Astrocyte (in vitro differentiated cells and primary cell): ENCODE data around the gene ALKBH4. TPM values are rescaled to one million over a fixed set of nuclear protein-coding genes. Genes with fewer than 3 reads are reported as not detected.
A peak's percentile ranks its signal among the peaks of the same experiment; 100 is the strongest.
"Not testable (repeated sequence)": the region's sequence is repeated elsewhere in the genome, so short reads cannot be mapped to it uniquely, and the experiment has no call there.

ENCODE experiments used
- DNase-seq: peaks from one replicate; pipeline ENCODE4 v3.0.0-alpha.2; 2010; ENCODE audit warnings: low read depth
- FAIRE-seq: peaks from 2 replicates; lab custom pipeline; 2011; peaks lifted over from hg19 to GRCh38; lab: Jason Lieb, UNC
- H2AFZ ChIP-seq: 2 replicates; pipeline ENCODE4 v1.6.0; 2012; ENCODE audit warnings: low read depth, low read length, inconsistent platforms
- H3K27ac ChIP-seq: 2 replicates; pipeline ENCODE4 v1.5.1; 2011; ENCODE audit warnings: low read depth, low read length, inconsistent platforms
- H3K27me3 ChIP-seq: 2 replicates; pipeline ENCODE4 v1.6.0; 2011; ENCODE audit warnings: low read length, inconsistent platforms; ENCODE audit not compliant: insufficient read depth
- H3K36me3 ChIP-seq: 2 replicates; pipeline ENCODE4 v1.5.1; 2011; ENCODE audit warnings: low read length, inconsistent platforms; ENCODE audit not compliant: insufficient read depth
- H3K4me1 ChIP-seq: 2 replicates; pipeline ENCODE4 v1.5.1; 2011; ENCODE audit warnings: low read length, inconsistent platforms; ENCODE audit not compliant: insufficient read depth
- H3K4me2 ChIP-seq: 2 replicates; pipeline ENCODE4 v1.6.0; 2012; ENCODE audit warnings: low read length, inconsistent platforms
- H3K4me3 ChIP-seq: 2 replicates; pipeline ENCODE4 v1.5.1; 2011; ENCODE audit warnings: low read depth, mild to moderate bottlenecking, low read length, inconsistent platforms; ENCODE audit not compliant: insufficient read depth
- H3K79me2 ChIP-seq: 2 replicates; pipeline ENCODE4 v1.6.0; 2012; ENCODE audit warnings: mild to moderate bottlenecking, low read length, inconsistent platforms; ENCODE audit not compliant: insufficient read depth
- H3K9ac ChIP-seq: 2 replicates; pipeline ENCODE4 v1.6.0; 2012; ENCODE audit warnings: mild to moderate bottlenecking, low read length, inconsistent platforms
- H3K9me3 ChIP-seq: 2 replicates; pipeline ENCODE4 v1.5.1; 2012; ENCODE audit warnings: low read depth, mild to moderate bottlenecking, low read length, inconsistent platforms; ENCODE audit not compliant: insufficient read depth
- H4K20me1 ChIP-seq: 2 replicates; pipeline ENCODE4 v1.6.0; 2012; ENCODE audit warnings: low read length, inconsistent platforms; ENCODE audit not compliant: insufficient read depth
- H3K27ac Mint-ChIP-seq: one replicate; pipeline ENCODE4 v1.8.0; 2021; ENCODE audit warnings: mild to moderate bottlenecking, mixed read lengths; ENCODE audit not compliant: unreplicated experiment
- H3K27me3 Mint-ChIP-seq: one replicate; pipeline ENCODE4 v1.8.0; 2021; ENCODE audit warnings: low read depth, mixed read lengths; ENCODE audit not compliant: unreplicated experiment
- H3K36me3 Mint-ChIP-seq: one replicate; pipeline ENCODE4 v1.8.0; 2021; ENCODE audit warnings: low read depth, mixed read lengths; ENCODE audit not compliant: unreplicated experiment
- H3K4me1 Mint-ChIP-seq: one replicate; pipeline ENCODE4 v1.8.0; 2021; ENCODE audit warnings: low read depth, mixed read lengths; ENCODE audit not compliant: unreplicated experiment
- H3K4me3 Mint-ChIP-seq: one replicate; pipeline ENCODE4 v1.8.0; 2021; ENCODE audit warnings: mild to moderate bottlenecking, moderate library complexity, mixed read lengths; ENCODE audit not compliant: unreplicated experiment
- H3K9me3 Mint-ChIP-seq: one replicate; pipeline ENCODE4 v1.8.0; 2021; ENCODE audit warnings: mild to moderate bottlenecking, mixed read lengths; ENCODE audit not compliant: unreplicated experiment
- CTCF ChIP-seq: IDR thresholded peaks from 2 replicates; pipeline ENCODE4 v1.5.1; 2011; ENCODE audit warnings: low read depth, mild to moderate bottlenecking, inconsistent platforms, low read length, moderate library complexity; ENCODE audit not compliant: insufficient read depth
- EZH2 ChIP-seq: IDR thresholded peaks from 2 replicates; pipeline ENCODE4 v1.6.1; 2012; ENCODE audit warnings: mild to moderate bottlenecking, low read length, inconsistent platforms; ENCODE audit not compliant: insufficient read depth
- total RNA-seq: library from RNA; stranded (reverse); gene quantifications from 2 replicates; pipeline ENCODE4 v1.2.1, GENCODE V29; 2021

Gene ALKBH4
- total RNA-seq, 1 donor from 2014 or later, result 8.7 TPM

DNA sequence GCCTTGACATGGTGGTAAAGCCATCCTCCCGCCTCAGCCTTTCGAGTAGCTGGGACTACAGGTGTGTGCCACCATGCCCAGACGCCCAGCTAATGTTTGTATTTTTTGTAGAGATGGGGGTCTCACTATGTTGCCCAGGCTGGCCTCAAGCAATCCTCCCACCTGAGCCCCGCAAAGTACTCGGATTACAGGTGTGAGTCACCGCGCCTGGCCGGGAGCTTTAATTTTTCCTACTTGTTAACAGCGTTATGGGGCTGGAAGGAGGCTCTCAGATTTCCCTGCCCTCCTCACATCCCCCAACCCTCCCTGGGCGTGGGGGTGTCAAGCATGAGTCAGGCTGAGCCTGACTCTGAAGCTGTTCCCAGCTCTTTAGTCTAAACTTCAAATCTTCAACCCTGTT lies 8.3 kb downstream of the ALKBH4 start:
- Mint-ChIP-seq H3K27me3 (no peaks in the 10 kb centered on the region), H3K27ac (peak overlapping the region; percentile 58), H3K4me1 (peaks cover 9% of the 10 kb centered on the region), H3K36me3 (peaks cover 4% of the 10 kb centered on the region), H3K9me3 (no peaks in the 10 kb centered on the region), H3K4me3 (no peak overlapping the region)
- Histone ChIP-seq H3K9me3 (no peaks in the 10 kb centered on the region), H4K20me1 (peaks cover 13% of the 10 kb centered on the region), H3K36me3 (peaks cover 5% of the 10 kb centered on the region), H3K4me1 (peaks cover 11% of the 10 kb centered on the region), H3K27ac (no peak overlapping the region), H3K79me2 (peaks cover 2% of the 10 kb centered on the region), H3K4me2 (peak overlapping the region; percentile 35), H3K9ac (no peak overlapping the region), H2AFZ (no peak overlapping the region), H3K4me3 (no peak overlapping the region), H3K27me3 (no peaks in the 10 kb centered on the region)
- DNase-seq (peak; percentile 63), FAIRE-seq (no peak)
- TF ChIP-seq CTCF, result no peak
- TF ChIP-seq EZH2, result no peak

GRCh38 chr7:102455596-102455995 lies 9.1 kb downstream of the ALKBH4 start:
- H3K9me3 ChIP-seq, result no peaks in the 10 kb centered on the region
- no peak for FAIRE-seq
- no peak for TF ChIP-seq CTCF
- TF ChIP-seq EZH2, result no peak
- H3K4me3 ChIP-seq, result no peak overlapping the region
- peaks cover 2% of the 10 kb centered on the region for H3K79me2 ChIP-seq
- no peak overlapping the region for H3K27ac Mint-ChIP-seq
- no peaks in the 10 kb centered on the region for H3K27me3 ChIP-seq
- H3K36me3 ChIP-seq, result peaks cover 5% of the 10 kb centered on the region
- H3K4me2 ChIP-seq, result no peak overlapping the region
- no peak overlapping the region for H3K9ac ChIP-seq
- H3K27ac ChIP-seq, result no peak overlapping the region
- H3K4me3 Mint-ChIP-seq, result no peak overlapping the region
- H3K4me1 Mint-ChIP-seq, result peaks cover 9% of the 10 kb centered on the region
- H3K4me1 ChIP-seq, result peaks cover 12% of the 10 kb centered on the region
- peaks cover 4% of the 10 kb centered on the region for H3K36me3 Mint-ChIP-seq
- DNase-seq, result no peak
- peaks cover 9% of the 10 kb centered on the region for H4K20me1 ChIP-seq
- no peak overlapping the region for H2AFZ ChIP-seq
- H3K9me3 Mint-ChIP-seq, result no peaks in the 10 kb centered on the region
- H3K27me3 Mint-ChIP-seq, result no peaks in the 10 kb centered on the region

DNA sequence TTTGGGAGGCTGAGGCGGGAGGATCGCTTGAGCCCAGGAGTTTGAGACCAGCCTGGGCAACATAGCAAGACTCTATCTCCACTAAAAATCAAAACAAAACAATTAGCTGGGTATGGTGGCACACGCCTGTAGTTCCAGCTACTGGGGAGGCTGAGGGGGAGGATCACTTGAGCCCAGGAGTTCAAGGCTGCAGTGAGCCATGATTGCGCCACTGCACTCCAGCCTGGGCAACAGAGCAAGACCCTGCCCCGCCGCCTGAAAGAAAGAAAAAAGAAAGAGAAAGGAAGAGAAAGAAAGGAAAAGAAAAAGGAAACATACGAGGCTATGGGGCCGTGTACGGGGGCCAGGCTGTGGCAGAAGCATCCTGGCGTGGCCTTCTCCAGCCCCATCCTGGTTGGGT lies 9.7 kb downstream of the ALKBH4 start:
- H2AFZ ChIP-seq, H3K4me3 ChIP-seq, H3K27me3 ChIP-seq, H3K27ac ChIP-seq, H3K9ac ChIP-seq, H3K9me3 Mint-ChIP-seq, H3K4me2 ChIP-seq, H3K36me3 Mint-ChIP-seq, H3K27ac Mint-ChIP-seq, FAIRE-seq, H4K20me1 ChIP-seq, H3K4me1 Mint-ChIP-seq, DNase-seq, H3K27me3 Mint-ChIP-seq, H3K79me2 ChIP-seq, H3K4me3 Mint-ChIP-seq, H3K9me3 ChIP-seq, H3K36me3 ChIP-seq: not testable (repeated sequence)
- H3K4me1 ChIP-seq, result peaks cover 12% of the 10 kb centered on the region
